Measurements from ENCODE around the gene ADCY3. TPM values are rescaled to one million over a fixed set of nuclear protein-coding genes. Genes with fewer than 3 reads are reported as not detected.

The ADCY3 gene
- total and polyA plus RNA-seq, 9 of the 15 experiments (the other 6 are each of a cell fraction or from before 2014, with no cell fraction given), result 1.5 to 54.8 (median 26.3) TPM

DNA sequence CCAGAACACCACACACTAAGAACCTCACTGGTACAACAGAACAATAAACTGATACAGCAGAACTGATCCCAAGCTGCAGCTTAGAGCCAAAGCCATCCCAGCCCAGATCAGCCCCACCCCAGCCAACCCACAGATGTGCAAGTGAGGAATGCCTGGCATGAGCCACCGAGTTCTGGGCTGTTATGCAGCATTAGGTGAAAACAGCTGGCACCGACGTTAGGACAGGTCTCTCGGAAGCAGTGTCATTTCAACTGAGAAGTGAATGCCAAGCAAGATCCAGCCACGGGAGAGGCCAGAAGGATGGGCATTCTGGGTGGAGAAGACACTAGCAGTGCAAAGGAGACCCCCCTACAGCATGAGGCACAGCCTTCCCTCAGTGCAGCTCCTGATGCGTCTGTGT lies 38.9 kb downstream of the ADCY3 start:
- TF ChIP-seq POLR2AphosphoS5 (IDR thresholded peaks at IDR 0.05; ENCODE audit: control insufficient read depth, insufficient read depth, low read depth, low read length) (no peak), ZNF140 (CRISPR knock-in tag; IDR thresholded peaks at IDR 0.05) (no peak), JUNB (CRISPR knock-in tag; conservative IDR thresholded peaks at IDR 0.05) (no peak), NFRKB (IDR thresholded peaks at IDR 0.05; ENCODE audit: low read depth) (no peak), HSF4 (CRISPR knock-in tag; IDR thresholded peaks at IDR 0.05; ENCODE audit: borderline replicate concordance) (no peak), PHB (CRISPR knock-in tag; IDR thresholded peaks at IDR 0.05) (no peak), RBM34 (IDR thresholded peaks at IDR 0.05; ENCODE audit: borderline replicate concordance, insufficient read depth, low read length) (no peak), ZNF197 (CRISPR knock-in tag; IDR thresholded peaks at IDR 0.05; ENCODE audit: low read depth) (no peak), NCOA2 (IDR thresholded peaks at IDR 0.05; ENCODE audit: partially characterized antibody in 2 of 2) (no peak), CGGBP1 (CRISPR knock-in tag; IDR thresholded peaks at IDR 0.05) (no peak), MTF1 (CRISPR knock-in tag; IDR thresholded peaks at IDR 0.05; ENCODE audit: borderline replicate concordance) (no peak), MAZ (CRISPR knock-in tag; conservative IDR thresholded peaks at IDR 0.05 in 1 of 2, IDR thresholded peaks at IDR 0.05 in 1 of 2) (no peak), POLR3G (IDR thresholded peaks at IDR 0.05; ENCODE audit: extremely low read depth, insufficient read length, insufficient replicate concordance) (no peak), DNMT1 (IDR thresholded peaks at IDR 0.05) (no peak), YBX1 (IDR thresholded peaks at IDR 0.05) (no peak), SRSF7 (optimal IDR thresholded peaks at IDR 0.05; ENCODE audit: low read depth, low read length) (no peak), SIN3B (IDR thresholded peaks at IDR 0.05; ENCODE audit: low read depth) (no peak), CSDE1 (IDR thresholded peaks at IDR 0.05) (no peak)
- TF ChIP-seq, protein P1, sequence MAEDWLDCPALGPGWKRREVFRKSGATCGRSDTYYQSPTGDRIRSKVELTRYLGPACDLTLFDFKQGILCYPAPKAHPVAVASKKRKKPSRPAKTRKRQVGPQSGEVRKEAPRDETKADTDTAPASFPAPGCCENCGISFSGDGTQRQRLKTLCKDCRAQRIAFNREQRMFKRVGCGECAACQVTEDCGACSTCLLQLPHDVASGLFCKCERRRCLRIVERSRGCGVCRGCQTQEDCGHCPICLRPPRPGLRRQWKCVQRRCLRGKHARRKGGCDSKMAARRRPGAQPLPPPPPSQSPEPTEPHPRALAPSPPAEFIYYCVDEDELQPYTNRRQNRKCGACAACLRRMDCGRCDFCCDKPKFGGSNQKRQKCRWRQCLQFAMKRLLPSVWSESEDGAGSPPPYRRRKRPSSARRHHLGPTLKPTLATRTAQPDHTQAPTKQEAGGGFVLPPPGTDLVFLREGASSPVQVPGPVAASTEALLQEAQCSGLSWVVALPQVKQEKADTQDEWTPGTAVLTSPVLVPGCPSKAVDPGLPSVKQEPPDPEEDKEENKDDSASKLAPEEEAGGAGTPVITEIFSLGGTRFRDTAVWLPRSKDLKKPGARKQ (CRISPR knock-in tag; IDR thresholded peaks at IDR 0.05), result no peak
- Histone ChIP-seq H3K9me1 (ENCODE audit: control insufficient read depth, insufficient read depth, low read length) (no peaks in the 10 kb centered on the region), H3K27ac (ENCODE audit: extremely low read depth, low read depth, low read length) (no peak overlapping the region; the same call in 2 of the 3 replicates), H3K9ac (ENCODE audit: insufficient read depth in 1 of 2, low read depth in 2 of 2, low read length in 2 of 2) (no peak overlapping the region), H3K9me3 (replicated peaks; ENCODE audit: control insufficient read depth, insufficient read depth, low read depth, low read length) (no peaks in the 10 kb centered on the region), H4K20me1 (replicated peaks; ENCODE audit: control insufficient read depth, insufficient read depth, low read length) (peaks cover under 1% of the 10 kb centered on the region; the same call in 1 of the 2 replicates), H3K79me2 (ENCODE audit: control insufficient read depth, insufficient read depth, low read length) (peaks cover 3% of the 10 kb centered on the region; the same call in 1 of the 3 replicates), H3K36me3 (ENCODE audit: control insufficient read depth, insufficient read depth, low read length) (no peaks in the 10 kb centered on the region), H3K4me2 (ENCODE audit: insufficient read depth, low read length) (peak overlapping the region; percentile 46), H3K27me3 (ENCODE audit: control insufficient read depth in 2 of 2, insufficient read depth in 2 of 2, low read length in 2 of 2) (no peaks in the 10 kb centered on the region), H3K4me3 (no peak overlapping the region), H3K4me1 (replicated peaks in 1 of 2; ENCODE audit: control insufficient read depth in 2 of 2, insufficient read depth in 2 of 2, low read length in 2 of 2) (peaks cover 3 to 10% of the 10 kb centered on the region in 2 experiments; a peak in 3 of 5 replicates), H2AFZ (ENCODE audit: low read depth, low read length) (peak overlapping the region; percentile 66)
- DNase-seq (ENCODE audit: extremely low read depth in 1 of 4, low spot score in 3 of 4), result no peak
- no TSS peak for BruUV-seq (replicated peaks)
- ATAC-seq, result no peak
- intact Hi-C loops (cut with micrococcal nuclease), result no loop called here
- in situ Hi-C loops (cut with MboI), result no loop called here
- no peak for FAIRE-seq
- POLR2A ChIA-PET, result interaction anchor here (0.6 to 0.8 kb wide), 2 partner anchors 39 to 875 kb away, joined by 3 read pairs; no protein-coding TSS in a partner anchor
- CTCF ChIA-PET (ENCODE audit: low intra/inter-chr PET ratio), result no interaction called here
- 82% methylated on average over 6 of the region's 6 CpGs for WGBS (ENCODE audit: insufficient coverage, low coverage, missing lambda C conversion rate)
